Activated CD8-positive, alpha-beta memory T cell treated with anti-CD3 and anti-CD28 coated beads for 4 hours (primary cell): ENCODE data around the gene RFPL3.
"Not testable (repeated sequence)": the region's sequence is repeated elsewhere in the genome, so short reads cannot be mapped to it uniquely, and the experiment has no call there.

Experiments
- DNase-seq, 2 donors: peaks; one replicate each; pipeline ENCODE4 v3.0.0-alpha.2; 2020; ENCODE audit warnings: low read depth in 2 of 2

The RFPL3 gene

GRCh38 chr22:32331236-32331917, 26.3 kb upstream of the RFPL3 start:
- no peak for DNase-seq

DNA sequence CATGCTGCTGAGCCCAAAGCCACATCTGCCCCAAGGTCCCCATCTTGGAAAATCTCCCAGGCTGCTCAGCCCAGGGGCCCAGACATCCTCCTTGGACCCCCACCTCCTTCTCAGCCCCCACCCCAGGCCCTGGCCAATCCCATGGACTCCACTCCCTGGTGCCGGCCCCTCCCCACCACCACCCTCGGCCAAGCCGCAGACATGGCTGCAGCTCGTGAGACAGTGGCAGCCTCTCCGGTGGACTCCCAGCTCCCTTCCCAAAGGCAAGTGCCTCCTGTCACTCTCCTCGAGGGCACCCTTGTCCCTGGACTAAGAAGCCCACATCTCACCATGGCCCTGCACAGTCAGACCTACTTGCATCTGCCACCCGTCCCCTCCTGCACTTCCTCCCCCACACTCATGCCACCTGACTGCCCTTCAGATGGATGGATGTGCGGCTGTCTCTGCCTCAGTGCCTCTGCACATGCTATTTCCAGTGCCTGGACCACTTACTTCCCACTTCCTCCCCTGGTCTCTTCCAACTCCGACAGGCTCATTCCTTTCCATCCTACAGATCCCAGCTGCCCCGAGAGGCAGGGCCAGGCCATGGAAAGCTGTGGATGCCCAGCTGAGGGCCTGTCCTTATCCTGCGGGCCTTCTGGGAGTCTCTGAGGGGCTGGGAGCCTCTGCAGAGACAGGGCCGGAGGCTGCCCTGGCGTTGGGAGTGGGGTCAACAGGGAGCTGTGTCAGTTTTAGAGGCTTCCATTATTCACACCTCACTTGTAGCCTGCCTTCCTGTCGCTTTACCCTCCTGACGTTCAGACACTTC, 25.5 kb upstream of the RFPL3 start:
- no peak for DNase-seq

DNA sequence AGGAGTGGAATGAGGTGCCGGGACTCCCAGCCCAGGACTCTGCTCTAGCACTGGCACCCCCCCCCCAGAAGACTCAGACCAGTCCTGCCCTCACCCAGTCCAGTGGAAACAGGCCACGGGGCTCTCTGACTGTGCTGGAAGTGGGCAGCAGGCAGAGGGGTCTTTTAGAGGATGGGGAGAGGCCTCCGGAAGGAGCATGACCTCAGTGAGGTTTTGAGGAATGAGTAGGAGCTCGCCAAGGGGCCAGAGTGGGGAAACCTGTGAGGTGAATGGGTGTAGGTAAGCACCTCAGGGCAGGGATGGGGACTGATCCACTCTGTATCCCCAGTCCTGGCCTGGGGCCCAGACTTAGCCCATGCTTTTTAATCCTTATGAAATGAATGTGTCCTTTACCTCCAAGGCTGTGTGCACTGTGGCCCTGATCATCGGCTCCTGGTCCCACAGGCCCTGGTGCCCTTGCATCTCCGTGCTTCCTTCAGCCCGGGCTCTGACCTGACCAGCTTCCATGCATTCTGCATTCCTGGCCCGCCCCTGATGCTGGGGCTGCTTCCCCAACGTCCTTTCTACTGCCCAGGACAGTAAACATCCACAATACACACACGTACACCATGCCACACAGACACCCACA, 24.4 kb upstream of the RFPL3 start:
- DNase-seq, result no peak

DNA sequence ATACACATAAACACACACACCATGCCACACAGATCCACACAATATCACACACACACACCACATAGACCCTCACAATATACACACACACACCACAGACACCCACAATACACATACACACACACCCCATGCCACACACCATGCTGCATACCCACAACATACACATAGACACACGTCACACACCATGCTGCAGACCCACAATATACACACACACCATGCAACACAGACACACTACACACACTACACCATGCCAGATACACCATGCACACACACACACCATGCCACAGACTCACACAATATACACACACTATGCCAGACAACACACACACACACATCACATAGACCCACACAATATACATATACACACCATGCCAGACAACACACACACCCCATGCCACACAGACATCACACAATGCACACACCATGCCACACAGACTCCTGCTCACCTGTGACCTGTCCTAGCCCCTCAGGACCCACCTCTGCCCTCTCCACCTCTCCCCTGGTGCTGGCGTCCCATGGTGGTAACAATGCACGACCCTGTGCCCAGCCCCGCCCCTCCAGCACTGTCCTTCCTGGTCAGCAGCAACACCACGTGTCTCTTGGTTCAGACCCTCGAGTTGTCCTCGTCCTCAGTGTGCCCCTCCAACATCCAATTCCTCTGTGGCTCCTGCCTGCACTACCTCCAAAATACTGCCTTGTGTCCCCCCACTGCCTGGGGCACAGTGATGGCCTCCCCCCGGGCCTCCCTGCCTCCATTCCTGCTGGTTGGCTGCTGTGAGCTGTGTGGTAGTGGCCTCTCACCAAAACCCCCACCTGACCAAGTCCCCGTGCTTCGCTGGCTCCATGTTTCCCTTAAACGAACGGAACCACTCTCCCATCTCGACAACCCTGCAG, 23.7 kb upstream of the RFPL3 start:
- no peak for DNase-seq

DNA sequence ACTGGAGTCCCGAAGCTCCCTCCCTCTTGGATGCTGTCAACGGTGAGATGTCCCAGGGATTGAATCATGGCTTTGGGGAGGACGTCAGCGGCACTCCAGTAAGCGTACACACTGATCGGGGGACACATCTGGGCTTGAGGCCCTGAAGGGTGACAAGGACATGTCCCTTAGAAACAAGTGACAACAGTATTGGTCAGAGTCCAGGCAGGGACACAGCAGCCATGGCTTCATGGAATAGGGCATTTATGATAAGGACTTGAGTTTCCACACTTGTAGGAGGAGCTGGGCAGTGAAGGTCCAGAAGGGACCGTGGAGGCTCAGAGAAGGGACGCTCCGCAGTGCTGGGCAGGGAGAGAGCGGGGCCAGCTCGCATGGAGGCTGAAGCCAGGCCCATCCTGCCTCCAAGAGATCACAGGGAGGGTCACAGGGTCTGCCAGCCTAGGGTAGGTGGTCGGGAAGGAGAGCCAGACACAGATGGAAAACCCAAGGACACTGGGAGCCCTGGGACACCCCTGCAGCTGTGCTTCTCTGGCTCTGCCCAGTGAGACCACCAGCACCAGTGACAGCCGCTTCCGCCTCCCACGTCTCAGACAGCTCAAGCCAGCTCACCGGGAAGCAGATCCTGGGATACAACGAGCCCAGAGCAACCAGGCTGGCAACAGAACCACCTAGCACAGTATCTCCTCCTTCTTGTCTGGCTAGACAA, 22.9 kb upstream of the RFPL3 start:
- no peak for DNase-seq

DNA sequence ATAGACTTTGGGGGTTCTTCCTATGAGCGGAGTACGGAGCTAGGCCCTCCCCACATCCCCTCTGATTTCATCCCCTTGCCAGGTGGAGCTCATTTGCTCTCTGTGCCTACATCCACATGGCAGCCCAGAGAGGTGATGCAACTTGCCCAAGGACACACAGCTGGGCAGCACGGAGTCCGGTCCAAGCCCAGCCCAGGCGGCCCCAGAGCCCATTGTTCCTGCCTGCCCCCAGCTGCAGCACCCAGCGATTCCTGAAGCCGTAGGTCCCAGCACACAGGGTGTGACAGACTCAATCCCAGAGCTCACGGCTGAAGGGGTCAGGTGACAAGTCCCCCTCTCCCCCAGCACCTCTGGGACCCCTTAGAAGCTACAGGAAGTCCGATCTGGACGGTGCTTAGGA, 22.2 kb upstream of the RFPL3 start:
- DNase-seq, result no peak

DNA sequence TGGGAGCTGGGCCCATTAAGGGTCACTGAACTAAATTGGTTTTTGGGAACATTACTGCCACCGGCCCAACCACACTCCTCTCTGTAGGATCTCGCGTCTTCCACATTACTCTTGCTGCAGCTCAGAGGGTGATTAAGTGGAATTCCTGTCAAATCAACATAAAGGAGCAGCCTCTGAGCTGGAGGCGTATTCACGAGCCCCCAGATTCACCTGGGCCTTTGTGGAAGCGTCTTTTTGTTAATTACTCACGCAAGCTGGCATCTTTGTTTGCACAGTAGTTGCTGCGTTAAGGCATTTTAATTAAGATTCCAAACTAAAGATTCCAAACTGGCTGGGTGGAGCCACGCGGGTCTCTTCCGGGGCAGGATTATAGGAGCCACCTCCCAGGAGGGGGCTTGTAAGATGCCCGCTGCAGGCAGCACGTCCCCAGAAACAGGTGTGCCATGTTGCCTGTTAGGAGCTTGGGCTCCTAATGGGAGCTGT, 21.5 kb upstream of the RFPL3 start:
- DNase-seq, result no peak

GRCh38 chr22:32336771-32337424, 20.8 kb upstream of the RFPL3 start:
- DNase-seq, result no peak

DNA sequence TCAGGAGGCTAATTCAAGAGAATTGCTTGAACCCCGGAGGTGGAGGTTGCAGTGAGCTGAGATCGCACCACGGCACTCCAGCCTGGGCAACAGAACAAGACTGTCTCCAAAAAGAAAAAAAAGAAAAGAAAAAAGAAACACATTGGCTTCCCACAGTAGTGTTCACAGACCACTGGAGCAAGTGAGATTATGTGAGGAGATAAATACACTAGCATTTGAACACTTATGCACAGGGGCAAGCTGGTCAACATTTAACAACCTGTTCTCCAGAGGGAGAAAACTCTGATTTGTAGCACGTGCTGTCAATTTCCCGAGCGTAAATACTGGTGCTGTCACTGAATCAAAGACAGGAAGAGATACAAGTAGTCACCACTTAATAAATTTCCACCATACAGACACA, 20.2 kb upstream of the RFPL3 start:
- DNase-seq, result not testable (repeated sequence)

- DNase-seq, result no peak
Observed at GRCh38 chr22:32338757-32339156, 18.9 kb upstream of the RFPL3 start.

- DNase-seq, result no peak
Observed at GRCh38 chr22:32339190-32340012, 18.3 kb upstream of the RFPL3 start.

DNA sequence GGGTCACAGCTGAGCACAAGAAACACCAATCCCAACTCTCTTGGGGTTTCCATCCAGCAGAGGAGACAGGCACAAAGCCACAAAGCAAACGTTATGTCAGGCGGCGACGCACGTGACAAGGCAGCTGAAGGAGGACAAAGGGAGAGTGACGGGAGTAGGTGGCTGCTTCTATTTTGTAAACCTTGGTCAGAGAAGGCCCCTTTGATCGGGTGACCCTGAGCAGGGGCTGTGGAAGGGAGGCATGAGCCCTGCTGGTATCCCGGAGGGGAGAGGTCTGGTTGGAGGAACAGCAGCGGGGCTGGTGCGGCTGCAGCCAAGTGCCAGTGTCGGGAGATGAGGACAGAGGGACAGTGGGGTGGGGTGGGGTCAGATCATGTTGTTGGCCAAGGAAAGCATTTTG, 17.3 kb upstream of the RFPL3 start:
- no peak for DNase-seq

GRCh38 chr22:32341122-32341740, 16.4 kb upstream of the RFPL3 start:
- DNase-seq, result no peak

- DNase-seq, result no peak
Observed at GRCh38 chr22:32342977-32343376, 14.7 kb upstream of the RFPL3 start.

DNA sequence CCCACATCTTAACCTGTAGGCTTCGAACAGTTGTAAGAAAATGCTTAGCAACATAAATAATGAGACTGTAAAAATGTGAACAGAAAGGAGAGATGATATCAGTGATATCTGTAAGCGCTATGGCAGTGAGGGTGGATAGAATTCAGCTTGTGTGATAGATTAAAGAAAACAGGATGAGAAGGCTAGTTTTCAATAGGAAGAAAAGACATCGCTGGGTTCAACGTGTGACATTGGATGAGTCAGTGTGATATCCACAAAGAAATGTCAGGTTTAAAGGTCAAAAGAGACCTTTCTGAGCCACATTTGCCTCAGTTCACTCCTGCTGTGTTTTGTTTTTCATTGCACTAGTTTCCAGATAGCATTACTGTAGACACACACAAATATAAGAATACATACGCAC, 13.7 kb upstream of the RFPL3 start:
- no peak for DNase-seq

- DNase-seq, result no peak
Observed at GRCh38 chr22:32348031-32348611, 9.5 kb upstream of the RFPL3 start.

DNA sequence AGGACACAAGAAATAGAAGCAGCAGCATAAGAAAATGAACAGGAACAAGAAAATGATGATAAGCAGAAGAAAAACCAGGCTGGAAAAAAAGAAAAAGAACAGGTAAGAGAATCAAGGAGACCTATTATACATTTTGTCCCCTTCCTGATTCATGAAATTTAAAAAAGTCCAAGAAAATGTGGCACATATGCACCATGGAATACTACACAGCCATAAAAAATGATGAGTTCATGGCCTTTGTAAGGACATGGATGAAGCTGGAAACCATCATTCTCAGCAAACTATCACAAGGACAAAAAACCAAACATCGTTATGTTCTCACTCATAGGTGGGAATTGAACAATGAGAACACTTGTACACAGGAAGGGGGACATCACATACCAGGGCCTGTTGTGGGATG, 5.8 kb upstream of the RFPL3 start:
- DNase-seq, result not testable (repeated sequence)

DNA sequence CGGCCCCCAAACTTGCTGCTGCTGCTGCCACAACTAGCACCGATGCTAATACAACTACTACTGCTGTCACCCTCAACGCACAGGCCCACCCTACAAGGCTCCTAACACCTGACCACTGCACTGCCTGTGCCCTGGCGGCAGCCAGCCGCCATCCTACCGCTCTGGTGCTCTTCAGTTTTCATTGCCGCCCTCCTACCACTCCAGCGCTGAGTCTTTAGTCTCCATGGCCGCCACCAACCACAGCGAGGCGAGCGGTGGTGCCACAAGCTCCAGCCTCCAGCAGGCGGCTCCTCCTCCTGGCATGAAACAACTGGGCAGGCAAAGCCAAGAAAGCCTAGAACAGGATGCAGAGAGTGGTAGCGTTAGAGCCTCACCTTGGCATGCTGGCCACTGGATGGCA, 5.0 kb upstream of the RFPL3 start:
- DNase-seq, result no peak

GRCh38 chr22:32353292-32353691, 4.4 kb upstream of the RFPL3 start:
- DNase-seq, result no peak
